Heart left ventricle (tissue), 16 donors: Measurements from ENCODE around the gene RAF1. TPM values are rescaled to one million over a fixed set of nuclear protein-coding genes. Genes with fewer than 3 reads are reported as not detected.
A peak's percentile ranks its signal among the peaks of the same experiment; 100 is the strongest.
"Not testable (repeated sequence)": the region's sequence is repeated elsewhere in the genome, so short reads cannot be mapped to it uniquely, and the experiment has no call there.

ENCODE experiments used
- ATAC-seq, 4 donors: fragments of 200-7000 bp; cut with Tn5 transposase; one replicate each; pipeline ENCODE4 v1.9.1; 2020 to 2022; ENCODE audit warnings: moderate library complexity in 4 of 4, mild to moderate bottlenecking in 3 of 4, moderate number of reproducible peaks in 1 of 4
- DNase-seq, 5 donors: peaks; one replicate each; pipeline ENCODE4 v3.0.0-alpha.2; 2020
- H3K27ac ChIP-seq, 12 donors: fragments of 200-600 bp; sonication (generic) in 4 of 12; one replicate each; pipeline versions ENCODE4 v1.5.0 to v1.8.0; 2016 to 2022; ENCODE audit warnings: mild to moderate bottlenecking in 2 of 12
- H3K27me3 ChIP-seq, 9 donors: fragments of 200-600 bp; sonication (generic) in 2 of 9; one replicate each; pipeline versions ENCODE4 v1.5.1 to v1.8.0; 2016 to 2022; ENCODE audit warnings: mild to moderate bottlenecking in 3 of 9
- H3K36me3 ChIP-seq, 9 donors: fragments of 200-600 bp; sonication (generic) in 2 of 9; one replicate each; pipeline versions ENCODE4 v1.5.0 to v1.8.0; 2018 to 2022; ENCODE audit warnings: mild to moderate bottlenecking in 2 of 9
- H3K4me1 ChIP-seq, 12 donors: fragments of 200-600 bp; sonication (generic) in 4 of 12; one replicate each; pipeline versions ENCODE4 v1.5.0 to v1.8.0; 2016 to 2022; ENCODE audit warnings: mild to moderate bottlenecking in 3 of 12
- H3K4me3 ChIP-seq, 12 donors: fragments of 200-600 bp; sonication (generic) in 4 of 12; one replicate each; pipeline versions ENCODE4 v1.5.0 to v1.8.0; 2017 to 2022; ENCODE audit warnings: mild to moderate bottlenecking in 9 of 12, moderate library complexity in 4 of 12
- H3K9me3 ChIP-seq, 12 donors: fragments of 200-600 bp; sonication (generic) in 4 of 12; one replicate each; pipeline versions ENCODE4 v1.5.0 to v1.8.0; 2016 to 2022; ENCODE audit warnings: mild to moderate bottlenecking in 1 of 12
- POLR2A ChIP-seq, 2 donors: fragments of 450-650 bp; IDR thresholded peaks; one replicate each; pipeline ENCODE4 v1.6.1; 2017; ENCODE audit warnings: antibody characterized with exemption in 2 of 2, mild to moderate bottlenecking in 2 of 2, moderate library complexity in 2 of 2
- WGBS, 4 donors: extraction: QIAGEN DNeasy Blood & Tissue Kit in 2 of 4; methylation state at CpG; one replicate each; pipeline versions ENCODE4 v1.1.5 to v1.1.7; 2013 to 2018; 5-methylcytosine and 5-hydroxymethylcytosine counted together
- intact Hi-C, 10 donors: fragments of 100-400 bp; cut with DNase I; formaldehyde crosslinking; loops; one replicate each; pipeline versions ENCODE4 v1.11.1 to v1.14.2; 2022
- polyA plus RNA-seq, 2 donors: library from polyadenylated mRNA; stranded (reverse); fragments of 200-250 nt; gene quantifications; one replicate each; pipeline ENCODE4 v1.2.3, GENCODE V29; 2013
- total RNA-seq, 9 donors: library from RNA; depleted of rRNA in 2 of 9; stranded (reverse); fragments of >200 nt in 2 of 9; fragmentation: NEBNext Ultra II Directional in 3 of 9; extraction: Animal tissue kit (Norgen Biotek cat#: 25700) in 3 of 9; gene quantifications; one replicate each; pipeline versions ENCODE4 v1.1.0 to v1.2.4, GENCODE V29; 2016 to 2023
- TF ChIP-seq, protein P1 (sequence below), 12 donors: fragments of 200-600 bp; sonication (generic) in 4 of 12; IDR thresholded peaks; one replicate each; pipeline versions ENCODE4 v1.5.0 to v1.8.0; 2018 to 2022; ENCODE audit warnings: antibody characterized with exemption in 12 of 12, mild to moderate bottlenecking in 5 of 12
- donor health status: ischemic (EF 13 %, LVEDD 7.1; RV severe dilation, severe dysfunction).
- donor health status: healthy with polysubstance abuse.
- donor health status: DM: no; HTN: yes; CAD: no.
- donor health status: DM: no; HTN: no; CAD: no.
- donor health status: ischemic (EF 25% LVEDD 6.9; RV normal size, moderate dysfunction).
- donor health status: ischemic (EF 25% LVEDD 5.7; RV mildly dilated, moderate dysfunction).
- donor health status: healthy.
- donor health status: DM: yes; HTN: yes; CAD: no.
- donor health status: ischemic (EF 35%, LVEDD 5.7; RV mildly dilated, moderate dysfunction).
- donor health status: nonischemic (EF 11% LVEDD 7.7; RV severe dilation, severe dysfunction).
- donor health status: DM: yes; HTN: yes; CAD: no.
- donor health status: PGD.
- donor health status: ischemic (EF 29% LVEDD 5.4; RV normal size, mild dysfunction).
- donor health status: nonischemic (EF 23%, LVEDD 6.1; RV moderate dilation, normal function).

Gene RAF1
- total and polyA plus RNA-seq, 11 donors, result 62.7 to 197 (median 135) TPM

DNA sequence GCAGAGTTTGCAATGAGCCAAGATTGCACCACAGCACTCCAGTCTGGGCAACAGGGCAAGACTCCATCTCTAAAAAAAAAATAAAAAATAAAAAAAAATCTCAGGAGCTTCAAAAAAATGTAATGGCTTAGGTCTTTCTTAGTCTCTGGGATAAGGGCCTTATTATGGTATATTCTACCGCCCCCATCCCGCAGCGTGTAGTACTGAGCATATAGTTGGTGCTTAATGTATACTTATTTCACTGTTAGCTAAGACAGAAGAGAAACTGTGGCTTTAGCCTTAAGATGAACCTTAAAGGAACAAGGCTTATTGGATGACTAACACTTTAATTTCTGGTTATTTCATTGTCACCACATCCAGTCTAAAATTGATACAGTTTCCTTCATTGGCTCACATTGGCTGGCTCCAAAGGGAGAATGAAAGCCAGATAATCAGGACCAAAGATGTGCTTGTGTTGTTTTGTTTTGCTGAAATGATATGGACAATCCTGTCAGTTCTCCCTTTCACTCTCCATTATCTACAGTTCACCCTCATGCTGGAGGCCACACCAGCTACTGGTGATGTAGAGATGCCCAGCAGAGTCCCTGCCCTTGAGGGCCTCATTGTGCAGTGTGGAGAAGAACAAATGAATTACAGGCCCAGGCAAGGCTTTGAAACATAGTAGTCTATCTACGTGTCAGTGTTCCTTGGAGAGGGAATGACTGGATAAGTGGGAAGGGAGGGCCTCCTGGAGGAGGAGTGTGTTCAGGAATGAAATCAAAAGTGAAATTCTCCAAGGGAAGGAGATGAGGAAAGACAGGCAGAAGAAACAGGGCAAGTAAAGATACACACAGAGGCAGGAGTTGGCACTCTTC, 17.4 kb upstream of the RAF1 start:
- ATAC-seq (peak in 1 of 4 donors; percentile 3), DNase-seq (no peak)
- intact Hi-C loops, result no loop called here

DNA sequence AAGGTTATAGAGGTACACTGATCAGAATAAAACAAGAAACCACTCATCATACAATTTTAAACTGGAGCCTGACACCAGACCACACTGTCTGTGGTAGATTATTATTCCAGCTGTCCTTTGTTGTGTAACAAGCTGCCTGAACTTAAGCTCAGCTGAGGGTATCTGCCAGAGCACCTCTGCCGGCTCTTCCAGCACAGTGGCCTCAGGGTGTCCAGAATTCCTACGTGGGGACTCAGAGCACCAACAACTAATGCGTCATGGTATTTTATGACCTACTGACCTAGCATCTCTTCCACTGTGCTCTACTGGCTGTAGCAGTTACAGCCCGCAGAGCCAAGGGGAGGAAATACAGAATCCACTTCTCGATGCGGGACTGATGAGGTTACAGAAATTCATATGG, 15.6 kb upstream of the RAF1 start:
- intact Hi-C loops, result no loop called here
- Histone ChIP-seq H3K27me3 (no peaks in the 10 kb centered on the region), H3K9me3 (no peaks in the 10 kb centered on the region), H3K4me3 (no peak overlapping the region), H3K36me3 (no peaks in the 10 kb centered on the region), H3K4me1 (peaks cover 0 to 26% (median 12%) of the 10 kb centered on the region in 12 donors), H3K27ac (peak overlapping the region in 10 of 12 donors; percentile 18 to 83 (median 46))
- TF ChIP-seq, protein P1, sequence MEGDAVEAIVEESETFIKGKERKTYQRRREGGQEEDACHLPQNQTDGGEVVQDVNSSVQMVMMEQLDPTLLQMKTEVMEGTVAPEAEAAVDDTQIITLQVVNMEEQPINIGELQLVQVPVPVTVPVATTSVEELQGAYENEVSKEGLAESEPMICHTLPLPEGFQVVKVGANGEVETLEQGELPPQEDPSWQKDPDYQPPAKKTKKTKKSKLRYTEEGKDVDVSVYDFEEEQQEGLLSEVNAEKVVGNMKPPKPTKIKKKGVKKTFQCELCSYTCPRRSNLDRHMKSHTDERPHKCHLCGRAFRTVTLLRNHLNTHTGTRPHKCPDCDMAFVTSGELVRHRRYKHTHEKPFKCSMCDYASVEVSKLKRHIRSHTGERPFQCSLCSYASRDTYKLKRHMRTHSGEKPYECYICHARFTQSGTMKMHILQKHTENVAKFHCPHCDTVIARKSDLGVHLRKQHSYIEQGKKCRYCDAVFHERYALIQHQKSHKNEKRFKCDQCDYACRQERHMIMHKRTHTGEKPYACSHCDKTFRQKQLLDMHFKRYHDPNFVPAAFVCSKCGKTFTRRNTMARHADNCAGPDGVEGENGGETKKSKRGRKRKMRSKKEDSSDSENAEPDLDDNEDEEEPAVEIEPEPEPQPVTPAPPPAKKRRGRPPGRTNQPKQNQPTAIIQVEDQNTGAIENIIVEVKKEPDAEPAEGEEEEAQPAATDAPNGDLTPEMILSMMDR (IDR thresholded peaks at IDR 0.05), result no peak
- no peak for TF ChIP-seq POLR2A (IDR thresholded peaks at IDR 0.05)
- peak; percentile 76 to 91 (median 88) for ATAC-seq
- WGBS, 4 donors, result 54 to 63% (median 57%) methylated on average over 6 of the region's 6 CpGs
- peak in 3 of 5 donors; percentile 30 to 76 (median 44) for DNase-seq

More for the DNA sequence above, 17.4 kb upstream of the RAF1 start:
- Histone ChIP-seq H3K36me3 (no peaks in the 10 kb centered on the region), H3K27ac (peak overlapping the region in 11 of 12 donors; percentile 8 to 92 (median 70)), H3K4me1 (peaks cover 0 to 26% (median 12%) of the 10 kb centered on the region in 12 donors), H3K27me3 (no peaks in the 10 kb centered on the region), H3K9me3 (no peaks in the 10 kb centered on the region), H3K4me3 (no peak overlapping the region)
- 88 to 91% (median 90%) methylated on average over 4 of the region's 4 CpGs for WGBS, 4 donors
- TF ChIP-seq POLR2A (IDR thresholded peaks at IDR 0.05), result no peak
- TF ChIP-seq, protein P1 (IDR thresholded peaks at IDR 0.05), result no peak

DNA sequence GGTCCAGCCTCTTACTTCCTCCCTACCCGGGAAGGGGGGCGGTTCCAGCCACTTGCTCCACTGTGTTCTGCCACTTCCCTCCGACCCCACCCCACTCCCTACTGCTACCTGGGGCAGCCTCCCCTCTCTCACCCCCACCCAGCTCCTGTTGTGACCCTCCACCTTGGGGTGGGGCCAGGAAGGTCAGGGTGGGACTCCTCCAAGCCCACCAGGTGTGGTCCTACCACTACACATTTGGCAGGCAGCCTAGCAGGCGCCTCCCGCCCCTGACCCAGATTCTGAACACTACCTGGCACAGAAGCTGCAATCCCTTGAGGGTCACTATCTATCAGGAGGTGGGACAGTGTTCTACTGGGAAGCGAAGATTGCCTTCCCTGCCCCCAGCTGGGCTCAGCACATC, 13.7 kb upstream of the RAF1 start:
- ATAC-seq, result no peak
- no peak overlapping the region for H3K4me3 ChIP-seq
- intact Hi-C loops, result no loop called here
- H3K9me3 ChIP-seq, result no peaks in the 10 kb centered on the region
- no peak for DNase-seq
- H3K36me3 ChIP-seq, result no peaks in the 10 kb centered on the region
- no peak for TF ChIP-seq POLR2A (IDR thresholded peaks at IDR 0.05)
- TF ChIP-seq, protein P1 (IDR thresholded peaks at IDR 0.05), result no peak
- 49 to 76% (median 66%) methylated on average over 4 to 6 of the region's 6 CpGs for WGBS, 4 donors
- H3K4me1 ChIP-seq, result peaks cover 0 to 22% (median 12%) of the 10 kb centered on the region in 12 donors
- H3K27me3 ChIP-seq, result no peaks in the 10 kb centered on the region
- no peak overlapping the region for H3K27ac ChIP-seq

DNA sequence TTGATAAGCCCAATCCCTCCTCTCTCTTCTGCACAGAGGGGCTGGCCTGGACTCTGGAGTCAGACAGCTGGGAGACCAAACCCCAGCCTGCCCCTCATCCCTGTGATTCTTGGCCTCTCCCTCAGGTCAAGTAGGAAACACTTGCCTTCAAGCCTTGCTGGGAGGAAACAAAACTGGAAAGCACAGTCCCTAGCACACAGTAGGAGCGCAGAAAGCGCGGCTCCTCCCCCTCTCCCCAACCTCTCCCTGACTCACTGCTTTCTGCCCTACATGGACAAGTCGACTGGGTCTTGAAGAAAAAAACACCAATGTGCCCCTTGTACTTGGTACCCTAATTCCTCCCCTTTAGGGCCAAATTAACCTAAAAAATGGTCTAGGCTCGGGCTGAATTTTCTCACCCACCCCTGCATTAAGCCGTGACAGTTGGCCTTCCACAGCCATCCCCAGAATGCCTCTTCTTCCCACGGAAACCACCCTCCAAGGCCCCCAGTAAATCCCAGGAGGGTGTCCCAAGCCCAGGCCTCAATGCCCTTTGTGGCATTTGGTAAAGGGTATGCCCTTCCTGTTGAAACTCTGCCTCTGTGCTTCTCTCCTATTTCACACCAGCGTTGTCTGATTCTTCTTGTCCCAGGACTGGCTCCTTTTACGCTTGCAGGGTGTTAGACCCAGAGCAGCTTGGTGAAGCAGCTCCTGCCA, 11.3 kb upstream of the RAF1 start:
- Histone ChIP-seq H3K27ac (peak overlapping the region in 1 of 12 donors; percentile 78), H3K36me3 (no peaks in the 10 kb centered on the region), H3K27me3 (no peaks in the 10 kb centered on the region), H3K4me1 (peaks cover 0 to 6% (median 0%) of the 10 kb centered on the region in 12 donors), H3K9me3 (no peaks in the 10 kb centered on the region), H3K4me3 (no peak overlapping the region)
- intact Hi-C loops, result no loop called here
- DNase-seq (no peak), ATAC-seq (no peak)
- WGBS, 4 donors, result 90 to 97% (median 91%) methylated on average over 9 of the region's 9 CpGs
- TF ChIP-seq POLR2A (IDR thresholded peaks at IDR 0.05), result no peak
- TF ChIP-seq, protein P1 (IDR thresholded peaks at IDR 0.05), result no peak

DNA sequence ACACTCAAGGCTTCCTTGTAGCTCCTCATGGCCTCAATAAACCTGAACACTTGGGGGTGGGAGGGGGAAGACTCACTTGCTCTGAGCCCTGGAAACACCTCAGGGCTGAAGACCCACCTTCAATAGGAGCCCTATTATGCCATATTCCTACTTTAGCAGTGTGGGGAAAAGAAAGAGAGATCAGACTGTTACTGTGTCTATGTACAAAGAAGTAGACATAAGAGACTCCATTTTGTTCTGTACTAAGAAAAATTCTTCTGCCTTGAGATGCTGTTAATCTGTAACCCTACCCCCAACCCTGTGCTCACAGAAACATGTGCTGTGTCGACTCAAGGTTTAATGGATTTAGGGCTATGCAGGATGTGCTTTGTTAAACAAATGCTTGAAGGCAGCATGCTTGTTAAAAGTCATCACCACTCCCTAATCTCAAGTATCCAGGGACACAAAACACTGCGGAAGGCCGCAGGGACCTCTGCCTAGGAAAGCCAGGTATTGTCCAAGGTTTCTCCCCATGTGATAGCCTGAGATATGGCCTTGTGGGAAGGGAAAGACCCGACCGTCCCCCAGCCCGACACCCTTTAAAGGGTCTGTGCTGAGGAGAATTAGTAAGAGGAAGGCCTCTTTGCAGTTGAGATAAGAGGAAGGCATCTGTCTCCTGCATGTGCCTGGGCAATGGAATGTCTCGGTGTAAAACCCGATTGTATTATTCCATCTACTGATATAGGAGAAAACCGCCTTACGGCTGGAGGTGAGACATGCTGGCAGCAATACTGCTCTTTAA, 10.2 kb upstream of the RAF1 start:
- H3K27ac ChIP-seq, ATAC-seq, H3K27me3 ChIP-seq, H3K9me3 ChIP-seq, DNase-seq, H3K4me3 ChIP-seq, H3K4me1 ChIP-seq, intact Hi-C loops, H3K36me3 ChIP-seq: not testable (repeated sequence)
- 52 to 69% (median 58%) methylated on average over 9 to 10 of the region's 10 CpGs for WGBS, 4 donors
